GM23248 (cell line): ENCODE results near the gene KNOP1. TPM values are rescaled to one million over a fixed set of nuclear protein-coding genes. Genes with fewer than 3 reads are reported as not detected.

ENCODE experiments used
- DNase-seq: peaks from one replicate; pipeline ENCODE4 v3.0.0-alpha.2; 2015
- H2AFZ ChIP-seq: fragments of 200-600 bp; sonication (generic); 2 replicates; pipeline ENCODE4 v1.6.1; 2016; ENCODE audit warnings: antibody characterized with exemption
- H3F3A ChIP-seq: fragments of 200-600 bp; sonication (generic); 2 replicates; pipeline ENCODE4 v1.6.1; 2016; ENCODE audit warnings: mild to moderate bottlenecking, antibody characterized with exemption, mixed run types; ENCODE audit not compliant: insufficient read depth
- H3K27ac ChIP-seq: fragments of 200-600 bp; sonication (generic); 2 replicates; pipeline ENCODE4 v1.5.1; 2016; ENCODE audit warnings: mild to moderate bottlenecking
- H3K27me3 ChIP-seq: fragments of 200-600 bp; sonication (generic); replicated peaks from 2 replicates; pipeline ENCODE4 v1.6.1; 2016; ENCODE audit warnings: mild to moderate bottlenecking; ENCODE audit not compliant: insufficient read depth
- H3K36me3 ChIP-seq: fragments of 200-600 bp; sonication (generic); 2 replicates; pipeline ENCODE4 v1.6.1; 2016; ENCODE audit warnings: low read depth, mild to moderate bottlenecking
- H3K4me1 ChIP-seq: fragments of 200-600 bp; sonication (generic); 2 replicates; pipeline ENCODE4 v1.6.1; 2016; ENCODE audit warnings: mild to moderate bottlenecking; ENCODE audit not compliant: insufficient read depth
- H3K4me2 ChIP-seq: fragments of 200-600 bp; sonication (generic); one replicate; pipeline ENCODE4 v1.6.1; 2016; ENCODE audit warnings: mild to moderate bottlenecking; ENCODE audit not compliant: unreplicated experiment
- H3K4me3 ChIP-seq: fragments of 200-600 bp; sonication (generic); 2 replicates; pipeline ENCODE4 v1.5.1; 2016; ENCODE audit warnings: mild to moderate bottlenecking
- H3K79me2 ChIP-seq: fragments of 200-600 bp; sonication (generic); 2 replicates; pipeline ENCODE4 v1.6.1; 2016; ENCODE audit warnings: mild to moderate bottlenecking; ENCODE audit not compliant: insufficient read depth
- H3K9ac ChIP-seq: fragments of 200-600 bp; sonication (generic); 2 replicates; pipeline ENCODE4 v1.6.1; 2016; ENCODE audit warnings: mild to moderate bottlenecking
- H3K9me2 ChIP-seq: fragments of 200-600 bp; sonication (generic); 2 replicates; pipeline ENCODE4 v1.6.1; 2016; ENCODE audit warnings: mixed run types, mild to moderate bottlenecking, moderate library complexity; ENCODE audit not compliant: insufficient read depth
- H3K9me3 ChIP-seq: fragments of 200-600 bp; sonication (generic); one replicate; pipeline ENCODE4 v1.6.1; 2017; ENCODE audit warnings: low read depth
- H4K20me1 ChIP-seq: fragments of 200-600 bp; sonication (generic); 2 replicates; pipeline ENCODE4 v1.6.0; 2016; ENCODE audit not compliant: insufficient read depth
- EZH2 ChIP-seq: fragments of 200-600 bp; sonication (generic); IDR thresholded peaks from 2 replicates; pipeline ENCODE4 v1.6.1; 2018; ENCODE audit warnings: antibody characterized with exemption, mild to moderate bottlenecking; ENCODE audit not compliant: insufficient read depth, poor library complexity, severe bottlenecking
- EZH2phosphoT487 ChIP-seq: fragments of 200-600 bp; sonication (generic); IDR thresholded peaks from 2 replicates; pipeline ENCODE4 v1.6.1; 2018; ENCODE audit warnings: antibody characterized with exemption, moderate library complexity, mild to moderate bottlenecking, low read depth; ENCODE audit not compliant: insufficient read depth
- WGBS, 2 experiments: methylation state at CpG; one replicate each; pipeline ENCODE4 v1.1.6; 2015 to 2017; ENCODE audit warnings: low lambda C conversion rate in 2 of 2, low coverage in 1 of 2; ENCODE audit errors: missing lambda C conversion rate in 2 of 2; 5-methylcytosine and 5-hydroxymethylcytosine counted together
- in situ Hi-C: fragments of 300-500 bp; cut with MboI; formaldehyde crosslinking; loops from 2 replicates; pipeline ENCODE4 v1.15.0; 2020
- polyA plus RNA-seq: library from polyadenylated mRNA; unstranded; fragments of >200 nt; fragmentation: Nextera tagmentation; extraction: Ambion mirVana; gene quantifications from 2 replicates; pipeline ENCODE4 v1.2.1, GENCODE V29; 2016
- total RNA-seq: library from RNA; depleted of rRNA; stranded (reverse); fragments of >200 nt; shearing (Covaris generic); gene quantifications from 2 replicates; pipeline ENCODE4 v1.2.3, GENCODE V29; 2014

The KNOP1 gene
- total and polyA plus RNA-seq, 2 experiments from 2014 or later = 8.0 to 15.6 TPM

DNA sequence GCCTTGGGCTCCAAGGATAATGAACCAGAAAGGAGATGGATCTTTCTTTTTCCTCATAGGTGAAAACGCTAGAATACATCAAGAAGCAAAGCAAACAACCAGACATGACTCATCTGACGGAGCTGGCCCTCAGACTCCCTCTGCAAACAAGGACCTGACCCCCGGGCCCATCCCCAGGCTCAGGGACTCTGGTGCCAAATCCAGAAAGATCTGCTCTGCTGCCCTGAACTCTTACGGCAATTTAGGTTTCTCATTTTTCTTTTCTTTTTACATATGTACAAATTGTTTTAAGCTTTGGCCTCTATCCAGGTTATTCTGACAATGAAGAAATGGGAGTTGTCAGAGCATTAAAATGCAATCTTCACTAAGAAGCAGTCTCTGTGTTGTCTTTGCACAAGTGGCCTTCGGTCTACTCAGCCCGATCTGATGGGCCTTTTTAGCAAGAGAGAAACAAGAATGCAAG lies 17.7 kb downstream of the KNOP1 start:
- H2AFZ ChIP-seq = no peak overlapping the region
- H3K36me3 ChIP-seq = no peaks in the 10 kb centered on the region
- H3K4me2 ChIP-seq = peak overlapping the region; percentile 6
- DNase-seq = peak; percentile 73
- peak overlapping the region; percentile 12 for H3K9ac ChIP-seq
- H3K27me3 ChIP-seq = no peaks in the 10 kb centered on the region
- H3K79me2 ChIP-seq = peaks cover 12% of the 10 kb centered on the region; the same call in 1 of the 2 replicates
- peaks cover 47% of the 10 kb centered on the region for H3F3A ChIP-seq
- TF ChIP-seq EZH2 (no peak), EZH2phosphoT487 (no peak)
- no peaks in the 10 kb centered on the region for H3K9me3 ChIP-seq
- H3K4me3 ChIP-seq = no peak overlapping the region
- in situ Hi-C loops = no loop called here
- WGBS, 2 experiments = 15 to 25% methylated on average over 6 of the region's 6 CpGs
- H3K9me2 ChIP-seq = no peaks in the 10 kb centered on the region
- H3K27ac ChIP-seq = peak overlapping the region; percentile 64
- no peaks in the 10 kb centered on the region for H4K20me1 ChIP-seq
- H3K4me1 ChIP-seq = peaks cover 51% of the 10 kb centered on the region

DNA sequence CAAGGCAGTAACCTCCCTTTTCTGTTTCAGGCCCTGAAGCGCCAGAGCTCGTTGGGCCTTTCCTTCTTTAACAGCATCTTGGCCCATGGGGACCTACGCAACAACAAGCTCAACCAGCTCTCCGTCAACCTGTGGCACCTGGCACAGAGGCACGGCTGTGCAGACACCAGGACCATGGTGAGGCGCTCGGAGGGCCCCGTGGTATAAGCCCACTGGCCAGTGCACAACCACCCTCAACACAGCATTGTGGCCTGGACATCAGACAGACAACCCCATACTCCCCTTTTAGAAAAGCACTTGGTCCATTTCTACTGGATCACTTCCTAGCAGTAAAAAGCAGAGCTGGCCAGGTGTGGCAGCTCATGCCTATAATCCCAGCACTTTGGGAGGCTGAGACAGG lies 18.6 kb downstream of the KNOP1 start:
- no peaks in the 10 kb centered on the region for H3K9me3 ChIP-seq
- H3K9ac ChIP-seq = peak overlapping the region; percentile 49
- no peaks in the 10 kb centered on the region for H3K27me3 ChIP-seq
- H3K27ac ChIP-seq = peak overlapping the region; percentile 64
- DNase-seq = no peak
- peaks cover 46% of the 10 kb centered on the region for H3F3A ChIP-seq
- H3K9me2 ChIP-seq = no peaks in the 10 kb centered on the region
- no peaks in the 10 kb centered on the region for H4K20me1 ChIP-seq
- H3K79me2 ChIP-seq = peaks cover 12% of the 10 kb centered on the region; the same call in 1 of the 2 replicates
- 98 to 99% methylated on average over 8 of the region's 8 CpGs for WGBS, 2 experiments
- H3K4me1 ChIP-seq = peaks cover 47% of the 10 kb centered on the region
- no peak overlapping the region for H3K4me3 ChIP-seq
- no peak overlapping the region for H3K4me2 ChIP-seq
- no peak for TF ChIP-seq EZH2phosphoT487
- no peaks in the 10 kb centered on the region for H3K36me3 ChIP-seq
- in situ Hi-C loops = no loop called here
- no peak overlapping the region for H2AFZ ChIP-seq

DNA sequence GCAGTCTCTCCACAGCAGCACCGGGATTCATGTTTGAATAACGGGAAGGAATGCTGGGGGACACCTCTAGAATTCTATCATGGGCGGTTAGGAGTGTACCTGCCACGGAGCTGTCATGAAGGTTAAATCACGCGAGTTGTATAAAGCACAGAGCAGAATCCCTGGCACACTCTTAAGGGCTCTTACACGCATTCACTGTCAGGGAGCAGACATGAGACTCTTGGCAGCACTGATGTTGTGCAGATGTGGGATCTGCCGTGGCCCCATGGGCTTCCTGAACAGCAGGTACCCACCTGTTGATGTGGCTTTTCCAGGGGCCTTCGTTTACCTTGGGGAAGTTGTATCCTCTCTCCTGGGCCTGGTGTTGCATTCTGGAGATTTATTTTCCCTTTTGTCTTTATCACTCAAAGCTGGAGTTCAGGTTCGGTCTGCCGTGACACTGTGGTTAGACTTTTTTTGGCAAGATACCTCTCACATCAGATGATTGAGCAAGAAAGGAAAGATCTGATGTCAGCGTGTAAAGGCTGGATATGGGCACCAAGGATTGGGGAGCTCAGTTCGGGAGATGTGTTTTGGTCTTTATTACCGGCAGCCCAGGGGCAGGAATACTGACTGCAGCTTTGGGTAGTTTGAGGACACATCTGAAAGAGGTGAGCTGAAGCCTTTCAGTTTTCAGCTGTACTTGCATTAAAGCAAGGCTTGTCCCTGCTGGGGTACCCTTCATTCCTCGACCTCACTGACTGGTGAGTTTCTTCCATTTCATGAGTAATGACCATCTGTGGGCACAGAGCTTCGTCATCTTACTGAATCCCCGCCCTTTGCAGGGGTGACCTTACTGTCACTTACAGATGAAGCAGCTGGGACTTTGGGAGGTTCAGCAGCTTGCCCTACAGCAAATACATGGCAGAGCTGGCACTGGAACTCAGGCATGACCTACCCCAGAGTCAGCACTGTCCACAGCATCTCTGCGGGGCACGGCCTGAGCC lies 19.3 kb downstream of the KNOP1 start:
- Histone ChIP-seq H4K20me1 (no peaks in the 10 kb centered on the region), H3K9me2 (no peaks in the 10 kb centered on the region), H2AFZ (no peak overlapping the region), H3K4me1 (peaks cover 43% of the 10 kb centered on the region), H3K36me3 (no peaks in the 10 kb centered on the region), H3K4me2 (peak overlapping the region; percentile 10), H3K4me3 (no peak overlapping the region), H3K27me3 (no peaks in the 10 kb centered on the region), H3K79me2 (peaks cover 12% of the 10 kb centered on the region; the same call in 1 of the 2 replicates), H3F3A (peaks cover 46% of the 10 kb centered on the region), H3K9ac (peak overlapping the region; percentile 49), H3K27ac (peak overlapping the region; percentile 64), H3K9me3 (no peaks in the 10 kb centered on the region)
- DNase-seq = peak; percentile 79
- in situ Hi-C loops = no loop called here
- TF ChIP-seq EZH2 = no peak
- TF ChIP-seq EZH2phosphoT487 = no peak
- WGBS, 2 experiments = 46 to 47% methylated on average over 19 of the region's 19 CpGs

DNA sequence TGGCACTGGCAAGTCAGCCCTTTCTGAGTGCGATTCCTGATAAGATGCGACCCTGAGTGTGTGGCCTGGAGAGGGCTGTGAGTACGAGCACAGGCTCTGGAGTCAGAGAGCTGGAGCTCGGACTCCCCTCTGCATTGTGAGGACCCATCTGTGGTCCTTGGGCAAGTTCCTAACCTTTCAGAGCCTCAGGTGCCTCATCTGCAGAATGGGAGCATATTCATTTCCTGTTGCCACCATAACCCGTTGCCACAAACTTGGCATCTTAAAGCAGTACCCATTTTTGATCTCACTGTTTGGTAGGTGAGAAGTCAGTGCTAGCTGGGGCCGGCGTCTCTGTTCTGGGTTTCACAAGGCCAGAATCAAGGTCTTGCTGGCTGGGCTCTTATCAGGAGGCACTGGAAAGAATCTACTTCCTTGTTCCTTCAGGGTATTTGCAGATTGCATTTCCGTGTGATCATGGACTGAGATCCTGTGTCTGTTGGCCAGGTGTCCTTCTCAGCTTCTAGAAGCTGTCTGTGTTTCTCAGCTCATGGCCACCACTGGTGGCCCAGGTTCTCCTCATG lies 20.2 kb downstream of the KNOP1 start:
- no peaks in the 10 kb centered on the region for H3K9me3 ChIP-seq
- no peaks in the 10 kb centered on the region for H3K9me2 ChIP-seq
- TF ChIP-seq EZH2 (no peak), EZH2phosphoT487 (no peak)
- in situ Hi-C loops = no loop called here
- H3K4me1 ChIP-seq = peaks cover 43% of the 10 kb centered on the region
- H2AFZ ChIP-seq = no peak overlapping the region
- no peak overlapping the region for H3K4me3 ChIP-seq
- DNase-seq = no peak
- 97 to 98% methylated on average over 8 of the region's 8 CpGs for WGBS, 2 experiments
- no peak overlapping the region for H3K9ac ChIP-seq
- peaks cover 8% of the 10 kb centered on the region; the same call in 1 of the 2 replicates for H3K79me2 ChIP-seq
- H4K20me1 ChIP-seq = no peaks in the 10 kb centered on the region
- H3K4me2 ChIP-seq = no peak overlapping the region
- H3K36me3 ChIP-seq = no peaks in the 10 kb centered on the region
- H3K27me3 ChIP-seq = no peaks in the 10 kb centered on the region
- peaks cover 46% of the 10 kb centered on the region for H3F3A ChIP-seq
- no peak overlapping the region; the same call in 1 of the 2 replicates for H3K27ac ChIP-seq
